A673 (cell line): ENCODE measurements around the gene KLK11.

Experiments used
- EZH2 ChIP-seq: fragments of 200-600 bp; sonication (generic); IDR thresholded peaks from 2 replicates; pipeline ENCODE4 v1.6.1; 2017; ENCODE audit warnings: borderline replicate concordance, low read depth, mild to moderate bottlenecking, mixed read lengths, antibody characterized with exemption, low read length; ENCODE audit not compliant: poor library complexity, severe bottlenecking
- TF ChIP-seq, protein P1 (sequence below): fragments of 300-800, 200-600 bp; sonication (generic); conservative IDR thresholded peaks from 2 replicates; pipeline ENCODE4 v1.5.1; 2017; ENCODE audit warnings: low read depth, mild to moderate bottlenecking, antibody characterized with exemption, low read length, moderate library complexity, mixed read lengths

DNA sequence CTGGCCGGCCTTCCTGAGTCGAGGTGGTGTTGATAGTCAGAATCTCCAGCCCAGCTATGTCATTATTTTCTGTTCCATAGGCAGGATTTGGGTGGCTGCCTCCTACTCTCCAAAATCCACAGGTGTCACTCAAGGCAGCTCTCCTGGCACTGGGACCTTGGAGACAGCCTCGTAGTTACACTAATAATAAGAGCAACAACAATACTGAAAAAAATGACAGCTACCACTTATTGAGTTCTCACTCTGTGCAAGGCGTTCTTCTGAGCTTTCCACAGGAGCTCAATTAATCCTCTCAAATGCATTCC lies 20.6 kb upstream of the KLK11 start:
- TF ChIP-seq, protein P1, sequence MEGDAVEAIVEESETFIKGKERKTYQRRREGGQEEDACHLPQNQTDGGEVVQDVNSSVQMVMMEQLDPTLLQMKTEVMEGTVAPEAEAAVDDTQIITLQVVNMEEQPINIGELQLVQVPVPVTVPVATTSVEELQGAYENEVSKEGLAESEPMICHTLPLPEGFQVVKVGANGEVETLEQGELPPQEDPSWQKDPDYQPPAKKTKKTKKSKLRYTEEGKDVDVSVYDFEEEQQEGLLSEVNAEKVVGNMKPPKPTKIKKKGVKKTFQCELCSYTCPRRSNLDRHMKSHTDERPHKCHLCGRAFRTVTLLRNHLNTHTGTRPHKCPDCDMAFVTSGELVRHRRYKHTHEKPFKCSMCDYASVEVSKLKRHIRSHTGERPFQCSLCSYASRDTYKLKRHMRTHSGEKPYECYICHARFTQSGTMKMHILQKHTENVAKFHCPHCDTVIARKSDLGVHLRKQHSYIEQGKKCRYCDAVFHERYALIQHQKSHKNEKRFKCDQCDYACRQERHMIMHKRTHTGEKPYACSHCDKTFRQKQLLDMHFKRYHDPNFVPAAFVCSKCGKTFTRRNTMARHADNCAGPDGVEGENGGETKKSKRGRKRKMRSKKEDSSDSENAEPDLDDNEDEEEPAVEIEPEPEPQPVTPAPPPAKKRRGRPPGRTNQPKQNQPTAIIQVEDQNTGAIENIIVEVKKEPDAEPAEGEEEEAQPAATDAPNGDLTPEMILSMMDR: no peak
- no peak for TF ChIP-seq EZH2
